K562 (cell line): ENCODE results near the gene ZBTB7A. TPM values are rescaled to one million over a fixed set of nuclear protein-coding genes. Genes with fewer than 3 reads are reported as not detected.

Experiments used
- CHCHD3 ChIP-seq: fragments of 250-450 bp; sonication (Bioruptor Pico); IDR thresholded peaks from 2 replicates; pipeline ENCODE4 v2.1.2; 2022; ENCODE audit warnings: mild to moderate bottlenecking
- ETV1 ChIP-seq: fragments of 450-650 bp; conservative IDR thresholded peaks from 2 replicates; pipeline ENCODE4 v1.6.1; 2016; ENCODE audit warnings: missing genetic modification characterization, control low read depth, low read depth, missing compliant biosample characterization
- FOS ChIP-seq: IDR thresholded peaks from 3 replicates; pipeline ENCODE4 v1.6.1; 2011; ENCODE audit not compliant: insufficient read length; ENCODE audit errors: extremely low read depth
- MCM3 ChIP-seq: fragments of 450-650 bp; IDR thresholded peaks from 2 replicates; pipeline ENCODE4 v1.6.1; 2016
- MEF2D ChIP-seq: conservative IDR thresholded peaks from 2 replicates; pipeline ENCODE4 v1.6.1; 2016; ENCODE audit warnings: low read depth, missing genetic modification characterization, missing compliant biosample characterization
- MIER1 ChIP-seq: fragments of 450-650 bp; IDR thresholded peaks from 2 replicates; pipeline ENCODE4 v1.6.1; 2016; ENCODE audit warnings: antibody characterized with exemption, mild to moderate bottlenecking, low read depth
- MTA1 ChIP-seq: fragments of 450-650 bp; IDR thresholded peaks from 2 replicates; pipeline ENCODE4 v1.6.1; 2017; ENCODE audit warnings: borderline replicate concordance
- MYBL2 ChIP-seq, 2 experiments: fragments of 450-650 bp in 1 of 2; sonication (generic) in 1 of 2; formaldehyde crosslinking in 1 of 2; IDR thresholded peaks; 2 replicates each; pipeline versions ENCODE4 v1.6.1 to v1.8.1; 2017 to 2022; ENCODE audit warnings: borderline replicate concordance in 1 of 2, inconsistent platforms in 1 of 2, low read depth in 1 of 2, mild to moderate bottlenecking in 1 of 2, missing genetic modification reagents in 1 of 2, moderate library complexity in 1 of 2
- PRPF4 ChIP-seq: fragments of 200-400 bp; formaldehyde crosslinking; IDR thresholded peaks from one replicate; pipeline ENCODE4 v1.6.1; 2017; ENCODE audit warnings: low read length, low read depth, mild to moderate bottlenecking; ENCODE audit not compliant: insufficient read depth, poor library complexity, severe bottlenecking
- SAFB2 ChIP-seq: fragments of 200-400 bp; formaldehyde crosslinking; IDR thresholded peaks from 2 replicates; pipeline ENCODE4 v1.6.1; 2018; ENCODE audit warnings: borderline replicate concordance, low read length, low read depth, moderate library complexity; ENCODE audit not compliant: severe bottlenecking
- polyA plus RNA-seq, 8 experiments: library from polyadenylated mRNA; depleted of rRNA in 4 of 8; stranded (reverse) in 5 of 8; unstranded in 3 of 8; fragments of >200 nt; fragmentation: Nextera tagmentation in 2 of 8; fragmentation: Illumina TruSeq in 1 of 8; extraction: Ambion mirVana in 2 of 8; extraction: Trizol in 1 of 8; gene quantifications; 2 replicates each; pipeline versions ENCODE4 v1.2.1 to v1.2.3, GENCODE V29; 2011 to 2014; ENCODE audit warnings: inconsistent platforms in 1 of 8, missing spikeins in 1 of 8
- total RNA-seq, 7 experiments: library from RNA; depleted of rRNA in 6 of 7; stranded (reverse); fragments of >200 nt in 6 of 7; fragmentation: Illumina TruSeq in 2 of 7; extraction: Trizol in 2 of 7; gene quantifications; 2 replicates each; pipeline versions ENCODE4 v1.2.1 to v1.2.3, GENCODE V29; 2011 to 2021; ENCODE audit warnings: low replicate concordance in 1 of 7
- TF ChIP-seq, protein P1 (sequence below): fragments of 450-650 bp; IDR thresholded peaks from 2 replicates; pipeline ENCODE4 v1.6.1; 2016; ENCODE audit warnings: low read depth
- TF ChIP-seq, protein P2 (sequence below): fragments of 450-650 bp; IDR thresholded peaks from 2 replicates; pipeline ENCODE4 v1.7.0; 2016; ENCODE audit warnings: borderline replicate concordance
- TF ChIP-seq, protein P3 (sequence below): fragments of 250-450 bp; sonication (Bioruptor Pico); IDR thresholded peaks from 2 replicates; pipeline ENCODE4 v1.8.0; 2022; ENCODE audit warnings: moderate library complexity, mild to moderate bottlenecking, inconsistent platforms
- TF ChIP-seq, protein P4 (sequence below), 3 experiments: fragments of 200-800 bp in 1 of 3; sonication (Bioruptor generic) in 1 of 3; sonication (generic) in 1 of 3; formaldehyde crosslinking in 1 of 3; IDR thresholded peaks; 2 replicates each; pipeline versions ENCODE4 v1.6.1 to v1.8.0; 2016 to 2022; ENCODE audit warnings: mild to moderate bottlenecking in 2 of 3, missing compliant biosample characterization in 2 of 3, missing genetic modification characterization in 2 of 3, missing genetic modification reagents in 1 of 3

Gene ZBTB7A
- total and polyA plus RNA-seq, 9 of the 15 experiments (the other 6 are each of a cell fraction or from before 2014, with no cell fraction given), result 0.11 to 34.0 (median 4.6) TPM

GRCh38 chr19:4043966-4044715 is 22.6 kb downstream of the ZBTB7A start (continued):
- TF ChIP-seq, protein P1, sequence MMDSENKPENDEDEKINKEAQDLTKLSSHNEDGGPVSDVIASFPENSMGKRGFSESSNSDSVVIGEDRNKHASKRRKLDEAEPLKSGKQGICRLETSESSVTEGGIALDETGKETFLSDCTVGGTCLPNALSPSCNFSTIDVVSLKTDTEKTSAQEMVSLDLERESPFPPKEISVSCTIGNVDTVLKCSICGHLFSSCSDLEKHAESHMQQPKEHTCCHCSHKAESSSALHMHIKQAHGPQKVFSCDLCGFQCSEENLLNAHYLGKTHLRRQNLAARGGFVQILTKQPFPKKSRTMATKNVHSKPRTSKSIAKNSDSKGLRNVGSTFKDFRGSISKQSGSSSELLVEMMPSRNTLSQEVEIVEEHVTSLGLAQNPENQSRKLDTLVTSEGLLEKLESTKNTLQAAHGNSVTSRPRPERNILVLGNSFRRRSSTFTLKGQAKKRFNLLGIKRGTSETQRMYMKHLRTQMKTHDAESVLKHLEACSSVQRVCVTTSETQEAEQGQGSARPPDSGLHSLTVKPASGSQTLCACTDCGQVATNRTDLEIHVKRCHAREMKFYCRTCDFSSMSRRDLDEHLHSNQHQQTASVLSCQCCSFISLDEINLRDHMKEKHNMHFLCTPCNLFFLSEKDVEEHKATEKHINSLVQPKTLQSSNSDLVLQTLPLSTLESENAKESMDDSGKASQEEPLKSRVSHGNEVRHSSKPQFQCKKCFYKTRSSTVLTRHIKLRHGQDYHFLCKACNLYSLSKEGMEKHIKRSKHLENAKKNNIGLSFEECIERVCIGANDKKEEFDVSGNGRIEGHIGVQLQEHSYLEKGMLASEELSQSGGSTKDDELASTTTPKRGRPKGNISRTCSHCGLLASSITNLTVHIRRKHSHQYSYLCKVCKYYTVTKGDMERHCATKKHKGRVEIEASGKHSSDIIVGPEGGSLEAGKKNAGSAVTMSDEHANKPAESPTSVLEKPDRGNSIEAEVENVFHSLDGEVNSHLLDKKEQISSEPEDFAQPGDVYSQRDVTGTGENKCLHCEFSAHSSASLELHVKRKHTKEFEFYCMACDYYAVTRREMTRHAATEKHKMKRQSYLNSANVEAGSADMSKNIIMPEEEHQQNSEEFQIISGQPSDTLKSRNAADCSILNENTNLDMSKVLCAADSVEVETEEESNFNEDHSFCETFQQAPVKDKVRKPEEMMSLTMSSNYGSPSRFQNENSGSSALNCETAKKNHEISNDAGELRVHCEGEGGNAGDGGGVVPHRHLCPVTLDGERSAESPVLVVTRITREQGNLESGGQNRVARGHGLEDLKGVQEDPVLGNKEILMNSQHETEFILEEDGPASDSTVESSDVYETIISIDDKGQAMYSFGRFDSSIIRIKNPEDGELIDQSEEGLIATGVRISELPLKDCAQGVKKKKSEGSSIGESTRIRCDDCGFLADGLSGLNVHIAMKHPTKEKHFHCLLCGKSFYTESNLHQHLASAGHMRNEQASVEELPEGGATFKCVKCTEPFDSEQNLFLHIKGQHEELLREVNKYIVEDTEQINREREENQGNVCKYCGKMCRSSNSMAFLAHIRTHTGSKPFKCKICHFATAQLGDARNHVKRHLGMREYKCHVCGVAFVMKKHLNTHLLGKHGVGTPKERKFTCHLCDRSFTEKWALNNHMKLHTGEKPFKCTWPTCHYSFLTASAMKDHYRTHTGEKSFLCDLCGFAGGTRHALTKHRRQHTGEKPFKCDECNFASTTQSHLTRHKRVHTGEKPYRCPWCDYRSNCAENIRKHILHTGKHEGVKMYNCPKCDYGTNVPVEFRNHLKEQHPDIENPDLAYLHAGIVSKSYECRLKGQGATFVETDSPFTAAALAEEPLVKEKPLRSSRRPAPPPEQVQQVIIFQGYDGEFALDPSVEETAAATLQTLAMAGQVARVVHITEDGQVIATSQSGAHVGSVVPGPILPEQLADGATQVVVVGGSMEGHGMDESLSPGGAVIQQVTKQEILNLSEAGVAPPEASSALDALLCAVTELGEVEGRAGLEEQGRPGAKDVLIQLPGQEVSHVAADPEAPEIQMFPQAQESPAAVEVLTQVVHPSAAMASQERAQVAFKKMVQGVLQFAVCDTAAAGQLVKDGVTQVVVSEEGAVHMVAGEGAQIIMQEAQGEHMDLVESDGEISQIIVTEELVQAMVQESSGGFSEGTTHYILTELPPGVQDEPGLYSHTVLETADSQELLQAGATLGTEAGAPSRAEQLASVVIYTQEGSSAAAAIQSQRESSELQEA, result no peak
- no peak for TF ChIP-seq SAFB2
- TF ChIP-seq MEF2D, result no peak
- TF ChIP-seq, protein P2, sequence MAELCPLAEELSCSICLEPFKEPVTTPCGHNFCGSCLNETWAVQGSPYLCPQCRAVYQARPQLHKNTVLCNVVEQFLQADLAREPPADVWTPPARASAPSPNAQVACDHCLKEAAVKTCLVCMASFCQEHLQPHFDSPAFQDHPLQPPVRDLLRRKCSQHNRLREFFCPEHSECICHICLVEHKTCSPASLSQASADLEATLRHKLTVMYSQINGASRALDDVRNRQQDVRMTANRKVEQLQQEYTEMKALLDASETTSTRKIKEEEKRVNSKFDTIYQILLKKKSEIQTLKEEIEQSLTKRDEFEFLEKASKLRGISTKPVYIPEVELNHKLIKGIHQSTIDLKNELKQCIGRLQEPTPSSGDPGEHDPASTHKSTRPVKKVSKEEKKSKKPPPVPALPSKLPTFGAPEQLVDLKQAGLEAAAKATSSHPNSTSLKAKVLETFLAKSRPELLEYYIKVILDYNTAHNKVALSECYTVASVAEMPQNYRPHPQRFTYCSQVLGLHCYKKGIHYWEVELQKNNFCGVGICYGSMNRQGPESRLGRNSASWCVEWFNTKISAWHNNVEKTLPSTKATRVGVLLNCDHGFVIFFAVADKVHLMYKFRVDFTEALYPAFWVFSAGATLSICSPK, result no peak
- TF ChIP-seq, protein P3, sequence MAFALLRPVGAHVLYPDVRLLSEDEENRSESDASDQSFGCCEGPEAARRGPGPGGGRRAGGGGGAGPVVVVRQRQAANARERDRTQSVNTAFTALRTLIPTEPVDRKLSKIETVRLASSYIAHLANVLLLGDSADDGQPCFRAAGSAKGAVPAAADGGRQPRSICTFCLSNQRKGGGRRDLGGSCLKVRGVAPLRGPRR, result no peak
- TF ChIP-seq FOS, result no peak
- TF ChIP-seq MIER1, result no peak
- no peak for TF ChIP-seq CHCHD3 (CRISPR knock-in tag)
- TF ChIP-seq PRPF4, result no peak
- TF ChIP-seq MCM3, result no peak
- no peak for TF ChIP-seq ETV1
- no peak for TF ChIP-seq MTA1
- TF ChIP-seq, protein P4, sequence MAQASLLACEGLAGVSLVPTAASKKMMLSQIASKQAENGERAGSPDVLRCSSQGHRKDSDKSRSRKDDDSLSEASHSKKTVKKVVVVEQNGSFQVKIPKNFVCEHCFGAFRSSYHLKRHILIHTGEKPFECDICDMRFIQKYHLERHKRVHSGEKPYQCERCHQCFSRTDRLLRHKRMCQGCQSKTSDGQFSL (CRISPR knock-in tag; IDR thresholded peaks at IDR 0.05), result 0 out of 2 replicates have a peak, but pooled peaks have one; percentile 31
- TF ChIP-seq, protein P4 (tag; IDR thresholded peaks at IDR 0.05), result no peak
- no peak for TF ChIP-seq MYBL2 (IDR thresholded peaks at IDR 0.05; ENCODE audit: low read depth)
- TF ChIP-seq MYBL2 (CRISPR knock-in tag; IDR thresholded peaks at IDR 0.05; ENCODE audit: borderline replicate concordance), result no peak
